NK-92 treated with Interleukin-12 subunit alpha and Interleukin-12 subunit beta, amount 100 ng/mL, for 24 hours (cell line): ENCODE data around the gene GLRX5.

Experiments
- DNase-seq: peaks from one replicate; lab custom pipeline; 2025; lab: John Stamatoyannopoulos, UW

Gene GLRX5

GRCh38 chr14:95536036-95536593 lies 1.3 kb downstream of the GLRX5 start:
- no peak for DNase-seq

GRCh38 chr14:95536671-95537070 lies 1.8 kb downstream of the GLRX5 start:
- no peak for DNase-seq

- no peak for DNase-seq
Observed at GRCh38 chr14:95537298-95538089, 2.6 kb downstream of the GLRX5 start.

- no peak for DNase-seq
Observed at GRCh38 chr14:95538801-95539509, 4.1 kb downstream of the GLRX5 start.

- DNase-seq, result no peak
Observed at GRCh38 chr14:95540236-95540855, 5.5 kb downstream of the GLRX5 start.

- DNase-seq, result no peak
Observed at GRCh38 chr14:95541346-95541745, 6.5 kb downstream of the GLRX5 start.

- no peak for DNase-seq
Observed at GRCh38 chr14:95541932-95542930, 7.4 kb downstream of the GLRX5 start.

GRCh38 chr14:95543021-95543420 lies 8.2 kb downstream of the GLRX5 start:
- no peak for DNase-seq

- no peak for DNase-seq
Observed at GRCh38 chr14:95544588-95544987, 9.7 kb downstream of the GLRX5 start.

GRCh38 chr14:95545515-95546168 lies 10.8 kb downstream of the GLRX5 start:
- no peak for DNase-seq

- DNase-seq, result no peak
Observed at GRCh38 chr14:95547272-95547625, 12.4 kb downstream of the GLRX5 start.

GRCh38 chr14:95547626-95548327 lies 12.9 kb downstream of the GLRX5 start:
- no peak for DNase-seq

- no peak for DNase-seq
Observed at GRCh38 chr14:95548328-95548929, 13.6 kb downstream of the GLRX5 start.

GRCh38 chr14:95549656-95550585 lies 15.1 kb downstream of the GLRX5 start:
- no peak for DNase-seq

GRCh38 chr14:95551435-95551834 lies 16.6 kb downstream of the GLRX5 start:
- no peak for DNase-seq

- DNase-seq, result no peak
Observed at GRCh38 chr14:95553141-95553540, 18.3 kb downstream of the GLRX5 start.

GRCh38 chr14:95555053-95555452 lies 20.2 kb downstream of the GLRX5 start:
- DNase-seq, result no peak

- no peak for DNase-seq
Observed at GRCh38 chr14:95557291-95557690, 22.4 kb downstream of the GLRX5 start.

GRCh38 chr14:95557832-95558231 lies 23.0 kb downstream of the GLRX5 start:
- DNase-seq, result no peak
